Measurements from ENCODE around the gene PIP5K1C. TPM values are rescaled to one million over a fixed set of nuclear protein-coding genes. Genes with fewer than 3 reads are reported as not detected.
A peak's percentile ranks its signal among the peaks of the same experiment; 100 is the strongest.

The PIP5K1C gene
- total and polyA plus RNA-seq, 9 of the 15 experiments (the other 6 are each of a cell fraction or from before 2014, with no cell fraction given): 0.38 to 22.1 (median 4.1) TPM

DNA sequence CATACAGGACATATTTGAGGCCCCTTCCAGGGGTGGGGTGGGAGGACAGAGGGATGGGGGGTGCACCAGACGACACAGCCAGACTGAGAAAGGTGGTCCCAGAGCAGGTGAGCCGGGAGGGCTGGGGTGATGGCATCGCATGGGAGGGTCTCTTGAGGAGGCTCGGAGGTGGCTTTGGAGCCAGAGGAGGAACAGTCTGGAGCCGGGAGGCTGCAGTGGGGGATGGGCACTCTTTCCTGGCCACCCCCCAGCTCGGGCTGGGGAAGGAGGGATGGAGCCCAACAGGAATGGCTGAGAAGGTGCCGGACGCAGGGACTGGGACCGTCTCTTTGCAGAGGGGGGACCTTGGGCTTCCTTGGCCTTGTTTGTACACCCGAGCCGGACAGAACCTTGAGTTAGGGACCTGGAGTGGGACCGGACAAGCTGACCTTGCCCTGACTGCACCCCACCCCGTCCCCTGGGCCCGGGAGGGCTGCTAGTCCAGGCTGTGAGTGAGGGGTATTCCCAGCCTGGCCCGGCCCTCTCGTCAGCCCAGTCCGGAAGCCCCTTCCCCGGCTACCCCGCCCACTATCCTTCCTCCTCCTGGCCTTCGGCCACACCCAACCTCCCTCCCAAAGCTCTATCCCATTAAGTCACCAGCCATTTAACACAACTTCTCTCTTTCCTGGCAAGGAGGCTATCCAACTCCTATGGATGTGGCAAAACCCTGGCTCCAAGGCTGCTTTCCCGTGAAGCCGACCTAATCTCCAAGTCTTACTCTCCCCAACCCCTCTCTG lies 92.8 kb downstream of the PIP5K1C start:
- POLR2A ChIA-PET: interaction anchor here (0.5 to 4.0 kb wide), 13 partner anchors 12 to 834 kb away, joined by 3 to 29 read pairs (median 4); partner anchors contain the start of gene MFSD12
- TF ChIP-seq ZFX (CRISPR knock-in tag; IDR thresholded peaks at IDR 0.05) (peak; percentile 40), CC2D1A (IDR thresholded peaks at IDR 0.05) (0 out of 2 replicates have a peak, but pooled peaks have one; percentile 10), ZNF24 (IDR thresholded peaks at IDR 0.05) (no peak), SAP30 (IDR thresholded peaks at IDR 0.05; ENCODE audit: borderline replicate concordance, insufficient read depth, low read depth, low read length, poor library complexity, severe bottlenecking) (no peak), KHSRP (IDR thresholded peaks at IDR 0.05) (no peak), NR1H2 (CRISPR knock-in tag; IDR thresholded peaks at IDR 0.05) (0 out of 2 replicates have a peak, but pooled peaks have one; percentile 19), HOXB6 (CRISPR knock-in tag; IDR thresholded peaks at IDR 0.05; ENCODE audit: borderline replicate concordance) (no peak), SIRT6 (IDR thresholded peaks at IDR 0.05; ENCODE audit: low read depth, low read length) (no peak), NFIC (IDR thresholded peaks at IDR 0.05) (peak; percentile 58), CHD2 (IDR thresholded peaks at IDR 0.05; ENCODE audit: low read depth, low read length) (0 out of 2 replicates have a peak, but pooled peaks have one; percentile 37), ZNF79 (CRISPR knock-in tag; IDR thresholded peaks at IDR 0.05; ENCODE audit: low read depth) (no peak), FOXM1 (IDR thresholded peaks at IDR 0.05; ENCODE audit: low read depth) (no peak), FOXM1 (CRISPR knock-in tag; IDR thresholded peaks at IDR 0.05; ENCODE audit: low read depth) (no peak), LEF1 (IDR thresholded peaks at IDR 0.05) (no peak), EHMT2 (IDR thresholded peaks at IDR 0.05) (0 out of 2 replicates have a peak, but pooled peaks have one; percentile 27), PML (IDR thresholded peaks at IDR 0.05; ENCODE audit: low read length) (0 out of 2 replicates have a peak, but pooled peaks have one; percentile 5), POLR2H (tag; IDR thresholded peaks at IDR 0.05; ENCODE audit: low read depth) (no peak; the same call in 1 of the 2 replicates), TAL1 (IDR thresholded peaks at IDR 0.05) (no peak), LCOR (CRISPR knock-in tag; IDR thresholded peaks at IDR 0.05) (no peak), E2F3 (CRISPR knock-in tag; IDR thresholded peaks at IDR 0.05) (no peak)
- TF ChIP-seq, protein P1, sequence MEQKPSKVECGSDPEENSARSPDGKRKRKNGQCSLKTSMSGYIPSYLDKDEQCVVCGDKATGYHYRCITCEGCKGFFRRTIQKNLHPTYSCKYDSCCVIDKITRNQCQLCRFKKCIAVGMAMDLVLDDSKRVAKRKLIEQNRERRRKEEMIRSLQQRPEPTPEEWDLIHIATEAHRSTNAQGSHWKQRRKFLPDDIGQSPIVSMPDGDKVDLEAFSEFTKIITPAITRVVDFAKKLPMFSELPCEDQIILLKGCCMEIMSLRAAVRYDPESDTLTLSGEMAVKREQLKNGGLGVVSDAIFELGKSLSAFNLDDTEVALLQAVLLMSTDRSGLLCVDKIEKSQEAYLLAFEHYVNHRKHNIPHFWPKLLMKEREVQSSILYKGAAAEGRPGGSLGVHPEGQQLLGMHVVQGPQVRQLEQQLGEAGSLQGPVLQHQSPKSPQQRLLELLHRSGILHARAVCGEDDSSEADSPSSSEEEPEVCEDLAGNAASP (IDR thresholded peaks at IDR 0.05): no peak
- TF ChIP-seq, protein P2, sequence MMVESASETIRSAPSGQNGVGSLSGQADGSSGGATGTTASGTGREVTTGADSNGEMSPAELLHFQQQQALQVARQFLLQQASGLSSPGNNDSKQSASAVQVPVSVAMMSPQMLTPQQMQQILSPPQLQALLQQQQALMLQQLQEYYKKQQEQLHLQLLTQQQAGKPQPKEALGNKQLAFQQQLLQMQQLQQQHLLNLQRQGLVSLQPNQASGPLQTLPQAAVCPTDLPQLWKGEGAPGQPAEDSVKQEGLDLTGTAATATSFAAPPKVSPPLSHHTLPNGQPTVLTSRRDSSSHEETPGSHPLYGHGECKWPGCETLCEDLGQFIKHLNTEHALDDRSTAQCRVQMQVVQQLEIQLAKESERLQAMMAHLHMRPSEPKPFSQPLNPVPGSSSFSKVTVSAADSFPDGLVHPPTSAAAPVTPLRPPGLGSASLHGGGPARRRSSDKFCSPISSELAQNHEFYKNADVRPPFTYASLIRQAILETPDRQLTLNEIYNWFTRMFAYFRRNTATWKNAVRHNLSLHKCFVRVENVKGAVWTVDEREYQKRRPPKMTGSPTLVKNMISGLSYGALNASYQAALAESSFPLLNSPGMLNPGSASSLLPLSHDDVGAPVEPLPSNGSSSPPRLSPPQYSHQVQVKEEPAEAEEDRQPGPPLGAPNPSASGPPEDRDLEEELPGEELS (CRISPR knock-in tag; IDR thresholded peaks at IDR 0.05; ENCODE audit: borderline replicate concordance): no peak

More for the DNA sequence above, 92.8 kb downstream of the PIP5K1C start:
- H3K9me3 ChIP-seq (replicated peaks; ENCODE audit: control insufficient read depth, insufficient read depth, low read depth, low read length): no peaks in the 10 kb centered on the region; the same call in 1 of the 2 replicates
- intact Hi-C loops (cut with micrococcal nuclease) (loop anchor here (10.0 kb wide), 1 partner anchor 63 kb away; no protein-coding TSS in a partner anchor), in situ Hi-C loops (cut with MboI) (no loop called here)
- CTCF ChIA-PET (ENCODE audit: low intra/inter-chr PET ratio): no interaction called here
- peak; percentile 56 for ATAC-seq
- FAIRE-seq: no peak
- peak overlapping the region; percentile 89 for H3K4me3 ChIP-seq
- no peaks in the 10 kb centered on the region for H3K27me3 ChIP-seq (ENCODE audit: control insufficient read depth in 2 of 2, insufficient read depth in 2 of 2, low read length in 2 of 2)
- WGBS (ENCODE audit: insufficient coverage, low coverage, missing lambda C conversion rate): 0% methylated on average over 16 of the region's 22 CpGs
- H3K9ac ChIP-seq (ENCODE audit: insufficient read depth in 1 of 2, low read depth in 2 of 2, low read length in 2 of 2): peak overlapping the region; percentile 92
- H3K79me2 ChIP-seq (ENCODE audit: control insufficient read depth, insufficient read depth, low read length): peaks cover 47% of the 10 kb centered on the region
- DNase-seq (ENCODE audit: extremely low read depth in 1 of 4, low spot score in 3 of 4): peak; percentile 64 to 84 (median 68)
- no peaks in the 10 kb centered on the region for H4K20me1 ChIP-seq (replicated peaks; ENCODE audit: control insufficient read depth, insufficient read depth, low read length)
- peaks cover 45% of the 10 kb centered on the region; the same call in 2 of the 3 replicates for H3K36me3 ChIP-seq (ENCODE audit: control insufficient read depth, insufficient read depth, low read length)
- H3K9me1 ChIP-seq (ENCODE audit: control insufficient read depth, insufficient read depth, low read length): peaks cover 2% of the 10 kb centered on the region
- TSS peak; percentile 76 for BruUV-seq (replicated peaks)
- H3K27ac ChIP-seq (ENCODE audit: extremely low read depth, low read depth, low read length): peak overlapping the region; percentile 98
- peak overlapping the region; percentile 91 for H3K4me2 ChIP-seq (ENCODE audit: insufficient read depth, low read length)
- peaks cover 39 to 95% of the 10 kb centered on the region in 2 experiments for H3K4me1 ChIP-seq (replicated peaks in 1 of 2; ENCODE audit: control insufficient read depth in 2 of 2, insufficient read depth in 2 of 2, low read length in 2 of 2)
- H2AFZ ChIP-seq (ENCODE audit: low read depth, low read length): peak overlapping the region; percentile 79
